WTC11 (cell line): ENCODE results near the gene GCSAM. TPM values are rescaled to one million over a fixed set of nuclear protein-coding genes. Genes with fewer than 3 reads are reported as not detected.

Source experiments
- ATAC-seq: fragments of 200-7000 bp; cut with Tn5 transposase; 2 replicates; pipeline ENCODE4 v1.10.0; 2021; ENCODE audit warnings: mild to moderate bottlenecking, moderate library complexity
- CTCF ChIA-PET: fragments of 300-600 bp; sonication (Branson Sonifier 250); formaldehyde crosslinking; loops from one replicate; lab custom pipeline; 2021; ENCODE audit warnings: antibody characterized with exemption; lab: Charles Lee
- POLR2A ChIA-PET: fragments of 350-600 bp; sonication (Branson Sonifier 250); formaldehyde crosslinking; loops from one replicate; lab custom pipeline; 2021; ENCODE audit warnings: antibody characterized with exemption; lab: Charles Lee
- DNase-seq: peaks from one replicate; pipeline ENCODE4 v3.0.0; 2021; ENCODE audit warnings: low spot score
- H3K27ac Mint-ChIP-seq: 2 replicates; pipeline ENCODE4 v1.8.0; 2021; ENCODE audit warnings: mixed read lengths
- H3K27me3 Mint-ChIP-seq: 2 replicates; pipeline ENCODE4 v1.8.0; 2021; ENCODE audit warnings: low read depth, mild to moderate bottlenecking, moderate library complexity, mixed read lengths
- H3K36me3 Mint-ChIP-seq: 2 replicates; pipeline ENCODE4 v1.8.0; 2021; ENCODE audit warnings: mixed read lengths
- H3K4me1 Mint-ChIP-seq: 2 replicates; pipeline ENCODE4 v1.8.0; 2022; ENCODE audit warnings: mixed read lengths
- H3K4me3 Mint-ChIP-seq: 2 replicates; pipeline ENCODE4 v1.8.0; 2021; ENCODE audit warnings: mild to moderate bottlenecking, moderate library complexity, mixed read lengths
- H3K9me3 Mint-ChIP-seq: 2 replicates; pipeline ENCODE4 v1.8.0; 2021; ENCODE audit warnings: mixed read lengths
- AR ChIP-seq: fragments of 250-450 bp; sonication (Bioruptor Pico); IDR thresholded peaks from 2 replicates; pipeline ENCODE4 v1.9.0; 2021; ENCODE audit warnings: mild to moderate bottlenecking
- CDX4 ChIP-seq: fragments of 250-450 bp; sonication (Bioruptor Pico); IDR thresholded peaks from 2 replicates; pipeline ENCODE4 v1.9.0; 2021; ENCODE audit warnings: moderate library complexity, mild to moderate bottlenecking, inconsistent platforms, borderline replicate concordance
- CREB1 ChIP-seq: sonication (generic); formaldehyde crosslinking; IDR thresholded peaks from 2 replicates; pipeline ENCODE4 v1.8.0; 2023; ENCODE audit warnings: mild to moderate bottlenecking, missing genetic modification reagents
- E2F1 ChIP-seq: sonication (generic); formaldehyde crosslinking; IDR thresholded peaks from 2 replicates; pipeline ENCODE4 v1.8.0; 2022; ENCODE audit warnings: mild to moderate bottlenecking, missing genetic modification reagents
- ELF4 ChIP-seq: sonication (generic); formaldehyde crosslinking; IDR thresholded peaks from 2 replicates; pipeline ENCODE4 v1.8.1; 2022; ENCODE audit warnings: low read depth, mild to moderate bottlenecking, moderate library complexity, missing genetic modification reagents
- FOXP4 ChIP-seq: sonication (generic); formaldehyde crosslinking; IDR thresholded peaks from 2 replicates; pipeline ENCODE4 v1.8.0; 2022; ENCODE audit warnings: mild to moderate bottlenecking, missing genetic modification reagents
- HMGA2 ChIP-seq: fragments of 250-450 bp; sonication (Bioruptor Pico); IDR thresholded peaks from 2 replicates; pipeline ENCODE4 v1.4.0; 2021; ENCODE audit warnings: mild to moderate bottlenecking, moderate library complexity
- IRF1 ChIP-seq: sonication (generic); formaldehyde crosslinking; IDR thresholded peaks from 2 replicates; pipeline ENCODE4 v1.8.0; 2023; ENCODE audit warnings: missing genetic modification reagents
- NFATC4 ChIP-seq: fragments of 250-450 bp; sonication (Bioruptor Pico); IDR thresholded peaks from 2 replicates; pipeline ENCODE4 v1.9.0; 2021; ENCODE audit warnings: mild to moderate bottlenecking
- NFYB ChIP-seq: sonication (generic); formaldehyde crosslinking; conservative IDR thresholded peaks from 2 replicates; pipeline ENCODE4 v1.8.0; 2022; ENCODE audit warnings: low read depth, missing genetic modification reagents
- PREB ChIP-seq: sonication (generic); formaldehyde crosslinking; IDR thresholded peaks from 2 replicates; pipeline ENCODE4 v1.8.1; 2022; ENCODE audit warnings: mild to moderate bottlenecking, missing genetic modification reagents, moderate library complexity, borderline replicate concordance
- STAT6 ChIP-seq: sonication (generic); formaldehyde crosslinking; conservative IDR thresholded peaks from 2 replicates; pipeline ENCODE4 v1.8.1; 2023; ENCODE audit warnings: mild to moderate bottlenecking, low read depth, missing genetic modification reagents, moderate library complexity
- TCF7 ChIP-seq: sonication (generic); formaldehyde crosslinking; IDR thresholded peaks from 2 replicates; pipeline ENCODE4 v1.8.0; 2022; ENCODE audit warnings: mild to moderate bottlenecking, low read depth, missing genetic modification reagents, moderate library complexity
- TP53 ChIP-seq: sonication (generic); formaldehyde crosslinking; IDR thresholded peaks from 2 replicates; pipeline ENCODE4 v1.8.1; 2023; ENCODE audit warnings: mild to moderate bottlenecking, missing genetic modification reagents
- ZNF232 ChIP-seq: sonication (generic); formaldehyde crosslinking; IDR thresholded peaks from 2 replicates; pipeline ENCODE4 v1.8.0; 2022; ENCODE audit warnings: mild to moderate bottlenecking, missing genetic modification reagents
- total RNA-seq: library from RNA; stranded (reverse); gene quantifications from 3 replicates; pipeline ENCODE4 v1.2.3, GENCODE V29; 2021

GCSAM gene
- total RNA-seq, 1 experiment from 2014 or later: 0.17 TPM

GRCh38 chr3:112109322-112109721 lies 23.7 kb downstream of the GCSAM start:
- Mint-ChIP-seq H3K27me3 (no peaks in the 10 kb centered on the region), H3K36me3 (peaks cover 14% of the 10 kb centered on the region), H3K4me3 (no peak overlapping the region), H3K27ac (no peak overlapping the region; the same call in 1 of the 2 replicates), H3K4me1 (peaks cover 11% of the 10 kb centered on the region), H3K9me3 (no peaks in the 10 kb centered on the region)
- POLR2A ChIA-PET: no interaction called here
- TF ChIP-seq TCF7 (CRISPR knock-in tag) (no peak), CREB1 (CRISPR knock-in tag) (no peak), ZNF232 (CRISPR knock-in tag) (no peak), STAT6 (CRISPR knock-in tag) (no peak), PREB (no peak), AR (CRISPR knock-in tag) (no peak)
- ATAC-seq (no peak), DNase-seq (no peak)
- CTCF ChIA-PET: no interaction called here

- Mint-ChIP-seq H3K4me3 (no peak overlapping the region), H3K27me3 (no peaks in the 10 kb centered on the region), H3K9me3 (no peaks in the 10 kb centered on the region), H3K27ac (no peak overlapping the region), H3K36me3 (peaks cover 9% of the 10 kb centered on the region), H3K4me1 (peaks cover 13% of the 10 kb centered on the region)
- ChIA-PET CTCF (no interaction called here), POLR2A (no interaction called here)
- DNase-seq (no peak), ATAC-seq (no peak)
- TF ChIP-seq TP53 (CRISPR knock-in tag) (no peak), E2F1 (no peak)
These were observed 28.3 kb downstream of the GCSAM start for GRCh38 chr3:112104774-112105173.

GRCh38 chr3:112101916-112102315 lies 31.1 kb downstream of the GCSAM start:
- Mint-ChIP-seq H3K9me3 (no peaks in the 10 kb centered on the region), H3K4me1 (peaks cover 5% of the 10 kb centered on the region; the same call in 1 of the 2 replicates), H3K36me3 (peaks cover 15% of the 10 kb centered on the region), H3K27me3 (no peaks in the 10 kb centered on the region), H3K27ac (no peak overlapping the region), H3K4me3 (no peak overlapping the region)
- ChIA-PET POLR2A (no interaction called here), CTCF (interaction anchor here (1.0 to 1.5 kb wide), 2 partner anchors 10 to 88 kb away, joined by 3 to 5 read pairs; no protein-coding TSS in a partner anchor)
- DNase-seq: no peak
- ATAC-seq: no peak
- TF ChIP-seq NFATC4: no peak

GRCh38 chr3:112097378-112097777 lies 35.7 kb downstream of the GCSAM start:
- CTCF ChIA-PET: interaction anchor here (2.2 kb wide), 1 partner anchor 14 kb away, joined by 5 read pairs; no protein-coding TSS in a partner anchor
- no peak for ATAC-seq
- no peak for DNase-seq
- no peak overlapping the region for H3K4me3 Mint-ChIP-seq
- 0 out of 2 replicates have a peak, but pooled peaks cover 6% of the 10 kb centered on the region for H3K36me3 Mint-ChIP-seq
- H3K9me3 Mint-ChIP-seq: no peaks in the 10 kb centered on the region
- H3K27ac Mint-ChIP-seq: no peak overlapping the region
- H3K27me3 Mint-ChIP-seq: no peaks in the 10 kb centered on the region
- POLR2A ChIA-PET: no interaction called here
- H3K4me1 Mint-ChIP-seq: peaks cover 25% of the 10 kb centered on the region
- TF ChIP-seq FOXP4 (CRISPR knock-in tag) (no peak), HMGA2 (CRISPR knock-in tag) (no peak), ELF4 (CRISPR knock-in tag) (no peak), NFYB (CRISPR knock-in tag) (no peak), CREB1 (CRISPR knock-in tag) (no peak), IRF1 (CRISPR knock-in tag) (no peak), CDX4 (no peak)
